GM20000 (cell line): ENCODE measurements around the gene NMRAL1.

Source experiments
- DNase-seq: peaks from one replicate; pipeline ENCODE4 v3.0.0; 2012; ENCODE audit warnings: low spot score
- CTCF ChIP-seq: IDR thresholded peaks from 2 replicates; pipeline ENCODE4 v1.5.1; 2012; ENCODE audit warnings: mild to moderate bottlenecking, control low read depth; ENCODE audit errors: extremely low read depth, missing control alignments

NMRAL1 gene

GRCh38 chr16:4435337-4436067 lies 38.9 kb downstream of the NMRAL1 start:
- no peak for DNase-seq
- TF ChIP-seq CTCF = no peak

DNA sequence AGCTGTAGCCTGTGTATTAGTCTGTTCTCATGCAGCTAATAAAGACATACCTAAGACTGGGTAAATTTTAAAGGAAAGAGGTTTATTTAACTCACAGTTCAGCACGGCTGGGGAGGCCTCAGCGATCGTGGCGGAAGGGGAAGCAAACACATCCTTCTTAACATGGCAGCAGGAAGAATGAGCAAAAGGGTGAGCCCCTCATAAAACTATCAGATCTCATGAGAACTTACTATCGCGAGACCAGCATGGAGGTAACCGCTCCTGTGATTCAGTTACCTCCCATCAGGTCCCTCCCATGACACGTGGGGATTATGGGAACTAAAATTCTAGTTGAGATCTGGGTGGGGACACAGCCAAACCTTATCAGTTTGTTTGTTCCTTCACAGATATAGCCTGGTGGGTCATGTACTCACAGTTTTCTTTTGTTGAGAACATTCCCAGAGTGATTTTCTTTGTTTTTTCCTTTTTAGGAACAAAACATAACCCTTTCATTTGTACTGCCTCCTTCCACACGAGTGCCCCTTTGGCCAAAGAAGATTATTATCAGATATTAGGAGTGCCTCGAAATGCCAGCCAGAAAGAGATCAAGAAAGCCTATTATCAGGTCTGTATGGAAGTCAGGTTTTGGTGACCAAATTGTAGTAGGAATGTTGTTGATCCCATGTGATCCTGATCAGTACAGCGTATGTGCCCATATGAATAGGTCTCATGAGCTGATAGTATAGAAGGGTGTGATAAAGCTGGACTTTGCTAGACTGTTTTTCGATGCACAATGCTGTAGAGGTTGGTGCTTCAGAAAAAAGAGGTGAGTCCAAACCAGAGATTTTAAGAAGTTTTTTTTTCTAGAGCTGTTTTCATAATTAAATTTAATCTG lies 40.3 kb downstream of the NMRAL1 start:
- no peak for DNase-seq
- TF ChIP-seq CTCF = no peak

- TF ChIP-seq CTCF = no peak
- no peak for DNase-seq
Measured at GRCh38 chr16:4433228-4433627, 41.2 kb downstream of the NMRAL1 start.

DNA sequence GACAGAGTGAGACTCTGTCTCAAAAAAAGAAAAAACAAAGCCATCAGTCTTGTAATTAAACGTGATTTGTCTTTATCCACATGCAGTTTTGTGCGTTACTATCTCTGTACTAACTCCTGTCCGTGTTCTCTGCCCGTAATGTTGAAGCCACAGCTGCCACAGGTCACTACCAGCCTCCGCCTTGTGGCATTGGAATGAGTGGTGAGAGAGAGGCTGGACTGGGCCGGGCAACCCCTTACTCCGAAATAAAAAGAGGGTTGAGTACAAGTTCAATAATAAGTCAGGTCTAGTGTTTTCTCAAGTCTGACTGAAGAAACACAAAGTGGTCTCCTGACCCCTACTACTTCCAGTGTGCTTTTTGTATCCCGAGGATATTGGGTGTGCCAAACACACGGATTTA lies 43.4 kb downstream of the NMRAL1 start:
- no peak for DNase-seq

DNA sequence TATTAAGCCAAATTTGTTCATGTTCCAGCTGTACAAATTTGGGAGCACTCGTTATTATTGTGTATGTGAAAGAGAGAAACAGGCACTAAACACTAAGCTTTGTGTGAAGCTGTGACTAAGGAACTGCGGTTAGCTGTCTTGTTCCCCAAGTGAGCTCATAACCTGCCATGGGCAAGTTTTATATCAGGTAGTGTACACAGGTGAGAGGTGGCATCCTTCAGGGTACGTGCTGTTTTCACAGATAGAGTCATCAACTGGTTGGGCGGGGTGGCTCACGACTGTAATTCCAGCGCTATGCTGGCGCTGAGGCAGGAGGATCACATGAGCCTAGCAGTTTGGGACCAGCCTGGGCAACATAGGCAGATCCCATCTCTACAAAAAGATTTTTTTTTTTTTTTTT lies 45.9 kb downstream of the NMRAL1 start:
- no peak for TF ChIP-seq CTCF
- DNase-seq = no peak

More for the DNA sequence above, 43.4 kb downstream of the NMRAL1 start:
- TF ChIP-seq CTCF = no peak

DNA sequence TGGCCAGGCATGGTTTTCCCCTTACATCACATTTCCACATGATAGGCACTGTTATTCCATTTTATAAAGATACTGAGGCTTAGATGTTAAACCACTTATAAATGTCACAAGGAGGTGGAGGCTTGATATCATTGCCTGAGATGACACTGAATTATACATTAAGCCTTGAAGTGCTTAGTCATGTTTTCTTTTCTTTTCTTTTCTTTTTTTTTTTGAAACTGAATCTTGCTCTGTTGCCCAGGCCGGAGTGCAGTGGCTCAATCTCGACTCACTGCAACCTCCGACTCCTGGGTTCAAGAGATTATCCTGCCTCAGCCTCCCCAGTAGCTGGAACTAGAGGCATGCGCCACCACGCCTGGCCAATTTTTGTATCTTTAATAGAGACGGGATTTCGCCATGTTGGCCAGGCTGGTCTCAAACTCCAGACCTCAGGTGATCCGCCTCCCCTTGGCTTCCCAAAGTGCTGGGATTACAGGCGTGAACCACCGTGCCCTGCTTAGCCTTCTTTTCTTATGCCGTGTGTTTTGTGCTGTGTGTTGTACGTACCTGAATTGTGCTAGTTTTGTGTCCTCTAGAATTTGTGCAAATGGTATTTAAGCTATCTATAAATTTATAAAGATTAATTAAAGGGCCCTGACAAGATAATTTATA lies 47.6 kb downstream of the NMRAL1 start:
- DNase-seq = no peak
- TF ChIP-seq CTCF = no peak

DNA sequence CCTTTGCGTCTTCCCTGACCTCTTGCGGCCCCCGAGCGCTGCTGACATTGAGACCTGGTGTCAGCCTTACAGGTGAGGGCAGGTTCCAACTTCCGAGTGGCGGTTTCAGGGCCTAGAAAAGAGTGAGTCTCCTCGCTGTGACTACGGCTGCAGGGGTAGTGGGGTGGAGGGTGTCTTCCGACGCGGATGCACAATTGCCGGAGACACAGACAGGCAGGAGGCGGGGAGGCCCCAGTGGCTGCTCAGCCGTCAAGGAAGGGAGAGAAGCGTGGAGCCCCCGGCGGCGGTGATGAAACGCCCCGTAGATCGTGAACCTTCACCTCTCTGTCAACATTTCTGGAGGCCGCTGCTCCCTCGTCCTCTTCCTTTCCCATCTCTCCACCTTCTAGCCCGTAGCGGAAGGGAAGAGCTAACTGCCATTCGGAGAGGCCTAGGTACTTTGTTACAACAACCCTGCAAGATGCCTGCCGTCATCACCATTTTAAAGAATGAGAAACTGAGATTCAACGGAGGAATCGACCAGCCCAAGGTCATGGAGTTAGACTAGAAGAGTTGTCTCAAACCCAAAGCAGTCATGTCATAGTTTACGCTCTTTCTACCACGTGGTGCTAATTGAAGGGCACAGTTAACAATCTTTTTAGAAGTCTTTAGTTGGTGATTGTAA lies 48.3 kb downstream of the NMRAL1 start:
- DNase-seq = no peak
- TF ChIP-seq CTCF = no peak
